GM23248 (cell line): ENCODE data around the gene METTL8.

Source experiments
- EZH2 ChIP-seq: fragments of 200-600 bp; sonication (generic); IDR thresholded peaks from 2 replicates; pipeline ENCODE4 v1.6.1; 2018; ENCODE audit warnings: antibody characterized with exemption, mild to moderate bottlenecking; ENCODE audit not compliant: insufficient read depth, poor library complexity, severe bottlenecking
- EZH2phosphoT487 ChIP-seq: fragments of 200-600 bp; sonication (generic); IDR thresholded peaks from 2 replicates; pipeline ENCODE4 v1.6.1; 2018; ENCODE audit warnings: antibody characterized with exemption, moderate library complexity, mild to moderate bottlenecking, low read depth; ENCODE audit not compliant: insufficient read depth

- TF ChIP-seq EZH2phosphoT487 = no peak
- no peak for TF ChIP-seq EZH2
These were observed 161.8 kb downstream of the METTL8 start for GRCh38 chr2:171271971-171272436.
